Type B pancreatic cell (in vitro differentiated cells): ENCODE results near the gene ROR1. TPM values are rescaled to one million over a fixed set of nuclear protein-coding genes. Genes with fewer than 3 reads are reported as not detected.

ENCODE experiments used
- DNase-seq: peaks from one replicate; pipeline ENCODE4 v3.0.0; 2021; ENCODE audit warnings: mixed read lengths; ENCODE audit not compliant: unreplicated experiment; ENCODE audit errors: extremely low spot score
- H3K27ac Mint-ChIP-seq: 2 replicates; pipeline ENCODE4 v1.8.0; 2021; ENCODE audit warnings: mild to moderate bottlenecking, mixed read lengths
- H3K27me3 Mint-ChIP-seq: 2 replicates; pipeline ENCODE4 v1.8.0; 2021; ENCODE audit warnings: mixed read lengths
- H3K36me3 Mint-ChIP-seq: 2 replicates; pipeline ENCODE4 v1.8.0; 2021; ENCODE audit warnings: mixed read lengths
- H3K4me1 Mint-ChIP-seq: one replicate; pipeline ENCODE4 v1.8.0; 2021; ENCODE audit warnings: mixed read lengths; ENCODE audit not compliant: unreplicated experiment
- H3K4me3 Mint-ChIP-seq: 2 replicates; pipeline ENCODE4 v1.8.0; 2021; ENCODE audit warnings: mild to moderate bottlenecking, mixed read lengths
- H3K9me3 Mint-ChIP-seq: 2 replicates; pipeline ENCODE4 v1.8.0; 2021; ENCODE audit warnings: mixed read lengths
- CTCF ChIP-seq: fragments of 200-600 bp; sonication (generic); conservative IDR thresholded peaks from 2 replicates; pipeline ENCODE4 v1.5.0; 2021; ENCODE audit warnings: antibody characterized with exemption, mild to moderate bottlenecking
- total RNA-seq: library from RNA; stranded (reverse); gene quantifications from 2 replicates; pipeline ENCODE4 v1.2.1, GENCODE V29; 2021; ENCODE audit warnings: low replicate concordance

ROR1 gene
- total RNA-seq, 1 donor from 2014 or later, result 32.0 TPM

- TF ChIP-seq CTCF, result no peak
- H3K4me1 Mint-ChIP-seq, result peaks cover 12% of the 10 kb centered on the region
- no peak for DNase-seq
- H3K27ac Mint-ChIP-seq, result no peak overlapping the region
- H3K27me3 Mint-ChIP-seq, result no peaks in the 10 kb centered on the region
- no peaks in the 10 kb centered on the region for H3K9me3 Mint-ChIP-seq
- no peak overlapping the region for H3K4me3 Mint-ChIP-seq
- no peaks in the 10 kb centered on the region for H3K36me3 Mint-ChIP-seq
These were observed 348.1 kb downstream of the ROR1 start for GRCh38 chr1:64121766-64122385.

GRCh38 chr1:64122588-64122987, 348.8 kb downstream of the ROR1 start:
- DNase-seq, result no peak
- no peak for TF ChIP-seq CTCF
- no peak overlapping the region for H3K27ac Mint-ChIP-seq
- H3K4me1 Mint-ChIP-seq, result peaks cover 12% of the 10 kb centered on the region
- H3K36me3 Mint-ChIP-seq, result no peaks in the 10 kb centered on the region
- no peak overlapping the region for H3K4me3 Mint-ChIP-seq
- H3K9me3 Mint-ChIP-seq, result no peaks in the 10 kb centered on the region
- H3K27me3 Mint-ChIP-seq, result no peaks in the 10 kb centered on the region

- no peak overlapping the region for H3K27ac Mint-ChIP-seq
- H3K4me1 Mint-ChIP-seq, result peaks cover 12% of the 10 kb centered on the region
- DNase-seq, result no peak
These were observed 351.1 kb downstream of the ROR1 start for GRCh38 chr1:64124704-64125440.

GRCh38 chr1:64126581-64126980, 352.8 kb downstream of the ROR1 start:
- no peaks in the 10 kb centered on the region for H3K9me3 Mint-ChIP-seq
- no peak for TF ChIP-seq CTCF
- H3K4me1 Mint-ChIP-seq, result peaks cover 12% of the 10 kb centered on the region
- no peaks in the 10 kb centered on the region for H3K27me3 Mint-ChIP-seq
- no peak for DNase-seq
- H3K27ac Mint-ChIP-seq, result no peak overlapping the region
- no peak overlapping the region for H3K4me3 Mint-ChIP-seq
- no peaks in the 10 kb centered on the region for H3K36me3 Mint-ChIP-seq

More at GRCh38 chr1:64124704-64125440, 351.1 kb downstream of the ROR1 start:
- Mint-ChIP-seq H3K4me3 (no peak overlapping the region), H3K36me3 (no peaks in the 10 kb centered on the region), H3K27me3 (no peaks in the 10 kb centered on the region), H3K9me3 (no peaks in the 10 kb centered on the region)
- TF ChIP-seq CTCF, result no peak

GRCh38 chr1:64127297-64127696, 353.5 kb downstream of the ROR1 start:
- peaks cover 12% of the 10 kb centered on the region for H3K4me1 Mint-ChIP-seq
- H3K9me3 Mint-ChIP-seq, result no peaks in the 10 kb centered on the region
- H3K27ac Mint-ChIP-seq, result no peak overlapping the region
- DNase-seq, result no peak
- H3K4me3 Mint-ChIP-seq, result no peak overlapping the region
- no peak for TF ChIP-seq CTCF
- peaks cover 6% of the 10 kb centered on the region for H3K36me3 Mint-ChIP-seq
- H3K27me3 Mint-ChIP-seq, result no peaks in the 10 kb centered on the region
